Fibroblast of lung (primary cell): Measurements from ENCODE around the gene HECW1.

Source experiments
- CTCF ChIP-seq, 2 donors: IDR thresholded peaks in 1 of 2; conservative IDR thresholded peaks in 1 of 2; 1 replicate in 1 of 2; 2 replicates in 1 of 2; pipeline ENCODE4 v1.5.1; 2011 to 2012; ENCODE audit warnings: low read length in 2 of 2, control low read depth in 1 of 2, inconsistent platforms in 1 of 2, low read depth in 1 of 2, mild to moderate bottlenecking in 1 of 2
- EZH2 ChIP-seq: IDR thresholded peaks from 2 replicates; pipeline ENCODE4 v1.5.1; 2012; ENCODE audit warnings: low read length, control low read depth, mild to moderate bottlenecking; ENCODE audit errors: missing control alignments

GRCh38 chr7:43501870-43502269 lies 389.4 kb downstream of the HECW1 start:
- no peak for TF ChIP-seq CTCF (conservative IDR thresholded peaks at IDR 0.05 in 1 of 2, IDR thresholded peaks at IDR 0.05 in 1 of 2; ENCODE audit: low read depth in 1 of 2, low read length in 2 of 2)
- no peak for TF ChIP-seq EZH2
